ENCODE measurements around the gene SOS1.
A peak's percentile ranks its signal among the peaks of the same experiment; 100 is the strongest.

Gene SOS1

GRCh38 chr2:39022642-39023235, 98.1 kb downstream of the SOS1 start:
- DNase-seq = no peak

GRCh38 chr2:39020383-39020782, 100.5 kb downstream of the SOS1 start:
- no peak for DNase-seq

DNA sequence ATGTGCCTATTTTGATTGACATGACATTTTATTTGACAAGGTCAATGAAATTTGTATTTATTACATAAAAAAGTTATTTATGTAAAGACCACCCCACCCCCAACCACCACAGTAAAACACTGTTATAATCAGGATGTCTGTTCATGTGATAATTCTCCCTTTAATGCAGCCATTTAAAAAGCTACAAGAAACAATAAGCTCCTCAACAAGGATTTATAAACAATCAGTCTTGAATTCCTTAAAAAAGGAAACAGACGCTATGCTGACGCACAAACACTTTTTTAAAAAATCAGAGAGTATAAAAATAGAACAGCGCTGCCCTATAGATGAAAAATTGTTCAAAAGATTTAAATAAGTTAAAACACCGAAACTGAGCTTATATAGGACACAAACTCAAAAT, 102.2 kb downstream of the SOS1 start:
- no peak for DNase-seq

DNA sequence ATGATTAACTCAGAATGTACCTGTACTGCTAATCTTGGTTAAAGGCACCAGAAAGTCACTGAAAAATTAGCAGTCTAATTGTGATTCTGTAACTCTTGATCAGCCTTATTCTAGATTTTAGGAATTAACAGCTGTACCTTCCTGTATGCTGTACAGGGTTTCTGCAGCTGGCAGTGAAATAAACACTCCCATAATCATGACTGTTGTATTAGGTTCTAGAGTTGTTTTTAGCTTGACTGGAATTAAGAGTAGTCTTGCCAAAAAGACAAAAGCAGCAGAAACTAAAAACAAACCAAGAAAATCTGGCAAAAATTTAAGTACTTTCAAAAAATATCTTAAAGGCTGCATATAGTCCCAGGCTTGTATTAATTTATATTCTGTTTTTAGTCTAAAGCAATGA, 103.5 kb downstream of the SOS1 start:
- no peak for DNase-seq

- DNase-seq = no peak
Measured at GRCh38 chr2:39015424-39015823, 105.4 kb downstream of the SOS1 start.

- DNase-seq = no peak
Measured at GRCh38 chr2:39013871-39014270, 107.0 kb downstream of the SOS1 start.

DNA sequence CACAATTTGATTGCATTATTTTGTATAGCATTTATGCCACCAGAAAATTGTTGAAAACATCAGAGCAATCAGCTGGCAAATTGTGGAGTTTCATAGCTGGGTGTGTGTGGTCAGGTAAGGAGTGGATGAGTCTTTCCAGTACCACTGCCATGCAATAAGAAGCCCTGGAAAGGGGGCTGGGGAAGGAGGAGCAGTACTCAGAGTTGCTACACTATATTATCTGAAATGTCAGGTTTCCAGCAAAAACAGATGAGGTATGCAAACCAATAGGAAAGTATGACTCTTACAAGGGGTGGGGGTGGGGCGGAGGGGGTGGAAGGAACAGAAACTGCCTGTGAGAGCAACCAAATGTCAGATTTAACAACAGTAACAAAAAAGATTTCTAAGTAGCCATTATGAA, 112.2 kb downstream of the SOS1 start:
- no peak for DNase-seq

- DNase-seq = peak; percentile 19
Measured at GRCh38 chr2:39007875-39008504, 112.9 kb downstream of the SOS1 start.

GRCh38 chr2:39000552-39000951, 120.3 kb downstream of the SOS1 start:
- DNase-seq = no peak

- peak; percentile 12 for DNase-seq
Measured at GRCh38 chr2:38997781-38998180, 123.1 kb downstream of the SOS1 start.

GRCh38 chr2:38991899-38992298, 129.0 kb downstream of the SOS1 start:
- no peak for DNase-seq

GRCh38 chr2:38988716-38989115, 132.1 kb downstream of the SOS1 start:
- DNase-seq = no peak

GRCh38 chr2:38982498-38982897, 138.4 kb downstream of the SOS1 start:
- no peak for DNase-seq

DNA sequence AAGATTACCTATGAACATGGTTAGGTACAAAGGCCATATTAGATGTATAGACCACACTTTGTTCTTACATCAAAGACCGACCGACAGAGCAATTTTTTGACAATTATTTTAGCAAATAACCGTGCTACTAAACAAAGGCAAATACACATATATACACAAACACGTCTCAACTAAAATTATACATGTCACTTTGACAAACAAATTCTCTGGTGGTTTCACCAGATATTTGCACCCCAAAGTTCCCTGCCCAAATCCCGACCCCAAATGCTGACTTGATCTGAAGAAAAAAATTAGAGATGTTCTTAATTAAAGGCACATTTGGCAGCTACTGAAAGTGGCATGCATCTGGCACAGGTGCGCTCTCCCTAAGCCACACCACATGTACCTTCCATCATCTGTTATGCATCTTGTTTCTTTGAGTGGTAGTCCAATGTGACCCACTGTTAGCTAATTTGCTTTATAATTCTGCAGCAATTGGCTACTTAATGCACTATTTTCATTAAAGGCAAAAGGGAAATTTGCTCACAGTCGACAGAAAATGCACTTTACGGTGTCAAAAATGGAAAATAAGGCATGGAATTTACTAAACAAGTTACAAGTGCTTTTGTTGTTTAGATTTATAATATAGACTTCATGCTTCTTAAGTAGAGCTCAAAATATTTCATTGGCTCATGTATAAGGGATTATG, 139.0 kb downstream of the SOS1 start:
- no peak for DNase-seq

DNA sequence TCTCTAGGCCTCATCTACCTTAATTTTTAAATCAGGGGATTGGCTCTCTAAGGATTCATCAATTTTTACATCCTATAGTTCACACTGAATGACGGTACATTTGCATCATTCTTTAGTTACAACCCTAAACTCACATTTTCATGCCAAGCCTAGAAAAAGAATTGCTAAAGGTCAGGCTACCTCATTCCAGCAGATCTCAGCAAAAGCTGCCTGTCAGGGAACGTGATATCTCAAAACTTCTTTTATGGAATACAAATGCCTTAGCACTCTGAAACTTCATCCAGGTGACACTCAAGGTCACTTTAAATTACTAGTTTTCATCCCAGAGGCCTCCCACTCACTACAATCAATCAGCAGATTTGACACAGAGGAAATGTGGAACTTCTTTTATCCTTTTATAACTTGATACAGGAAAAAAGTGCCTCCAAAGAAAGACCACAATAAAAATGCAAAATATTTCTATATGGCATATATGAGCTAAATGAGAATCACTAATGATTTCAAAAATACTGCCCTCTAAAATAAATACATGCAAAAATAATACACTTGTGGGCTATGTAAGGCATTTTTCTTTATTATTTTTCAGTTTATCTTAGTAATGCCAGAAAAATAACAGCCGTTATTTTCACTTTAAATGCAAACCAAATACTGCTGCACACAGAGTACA, 139.7 kb downstream of the SOS1 start:
- DNase-seq = no peak

DNA sequence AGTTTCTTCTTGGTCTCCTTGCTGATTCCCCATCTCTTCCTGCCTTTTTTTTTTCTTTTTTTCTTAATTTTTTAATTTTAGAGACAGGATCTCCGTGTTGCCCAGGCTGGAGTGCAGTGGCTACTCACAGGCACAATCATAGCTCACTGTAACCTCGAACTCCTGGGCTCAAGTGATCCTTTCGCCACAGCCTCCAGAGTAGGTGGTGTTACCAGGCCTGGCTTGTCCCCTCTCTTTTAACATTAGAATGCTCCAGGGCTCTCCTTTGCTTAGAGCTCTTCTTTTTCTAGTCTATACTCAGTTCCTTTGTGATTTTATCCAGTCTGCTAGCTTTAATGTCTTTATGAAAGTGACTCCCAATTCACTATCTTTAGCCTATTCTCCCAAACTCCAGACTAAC, 141.9 kb downstream of the SOS1 start:
- no peak for DNase-seq

GRCh38 chr2:38978296-38978903, 142.5 kb downstream of the SOS1 start:
- DNase-seq = peak; percentile 56

- DNase-seq = no peak
Measured at GRCh38 chr2:38977047-38977446, 143.8 kb downstream of the SOS1 start.

- no peak for DNase-seq
Measured at GRCh38 chr2:38975042-38975441, 145.8 kb downstream of the SOS1 start.

DNA sequence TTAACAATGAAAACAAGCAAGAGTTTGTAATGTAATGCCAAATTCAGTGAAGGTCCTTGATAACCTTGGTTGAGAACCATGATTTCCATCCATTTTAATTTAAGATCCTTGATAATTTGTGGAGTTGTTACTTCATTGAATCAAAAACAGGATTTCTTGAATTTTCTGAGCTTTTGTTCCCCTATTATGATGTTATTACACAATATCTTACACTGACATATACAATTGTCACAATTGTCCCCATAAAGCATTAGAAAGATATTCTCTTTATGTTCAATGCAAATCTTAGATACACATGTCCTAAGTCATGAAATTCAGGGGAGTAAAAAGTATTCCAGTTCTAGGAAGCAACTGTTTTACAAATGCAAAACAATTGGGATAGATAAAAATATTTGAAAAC, 147.6 kb downstream of the SOS1 start:
- DNase-seq = no peak

DNA sequence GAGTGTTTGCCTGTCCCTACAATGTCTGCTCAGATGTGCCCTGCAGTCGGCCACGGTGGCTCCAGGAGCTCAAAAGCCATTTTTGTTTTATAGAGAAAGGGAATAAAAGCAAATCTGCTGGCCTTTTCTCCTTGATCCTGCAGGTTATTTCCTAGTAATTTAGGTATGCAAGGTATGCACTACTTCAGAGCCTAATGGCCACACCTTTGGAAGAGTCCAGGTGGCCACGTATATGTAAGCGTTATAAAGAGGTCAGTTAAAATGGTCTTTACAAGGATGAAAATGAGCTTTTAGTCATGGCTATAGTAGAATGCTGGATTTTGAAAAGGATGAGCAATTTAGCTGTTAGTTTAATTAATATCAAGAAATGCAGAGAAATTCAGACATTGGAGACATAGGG, 149.5 kb downstream of the SOS1 start:
- DNase-seq = no peak

DNA sequence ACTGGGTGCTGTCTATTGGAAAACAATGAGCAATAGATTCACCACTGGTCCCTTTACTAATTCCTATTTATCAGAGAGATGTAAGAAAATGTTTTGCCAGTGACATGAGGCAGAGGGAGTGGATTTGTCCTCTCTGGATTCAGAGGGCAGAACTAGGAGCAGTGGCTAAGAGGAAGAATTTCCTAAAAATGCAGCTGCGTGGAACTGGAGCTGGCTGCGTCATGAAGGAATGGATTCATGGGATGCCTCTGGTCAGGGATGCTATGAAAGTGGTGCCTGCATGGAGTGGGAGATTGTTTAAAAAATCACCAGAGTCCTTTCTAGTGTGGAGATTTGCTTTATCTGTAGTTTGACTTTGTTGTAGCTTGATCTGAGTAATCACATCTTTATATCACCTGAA, 152.8 kb downstream of the SOS1 start:
- DNase-seq = no peak

- no peak for DNase-seq
Measured at GRCh38 chr2:38966678-38967077, 154.2 kb downstream of the SOS1 start.

- DNase-seq = no peak
Measured at GRCh38 chr2:38966006-38966405, 154.8 kb downstream of the SOS1 start.
